Loucy (cell line): ENCODE data around the gene SUSD3.

Experiments used
- H2AFZ ChIP-seq: fragments of 200-600 bp; sonication (generic); 2 replicates; pipeline ENCODE4 v1.6.0; 2016; ENCODE audit warnings: antibody characterized with exemption, mild to moderate bottlenecking, low read length, moderate library complexity
- H3F3A ChIP-seq: fragments of 200-600 bp; 2 replicates; pipeline ENCODE4 v1.6.0; 2016; ENCODE audit warnings: antibody characterized with exemption, low read depth, mild to moderate bottlenecking
- H3K27me3 ChIP-seq: fragments of 200-600 bp; sonication (generic); 2 replicates; pipeline ENCODE4 v1.6.1; 2014; ENCODE audit warnings: low read length, mild to moderate bottlenecking; ENCODE audit not compliant: insufficient read depth, poor library complexity, severe bottlenecking
- H3K36me3 ChIP-seq: fragments of 200-600 bp; sonication (generic); 2 replicates; pipeline ENCODE4 v1.6.1; 2016; ENCODE audit warnings: low read length; ENCODE audit not compliant: insufficient read depth
- H3K4me1 ChIP-seq: fragments of 200-600 bp; sonication (generic); 2 replicates; pipeline ENCODE4 v1.5.1; 2014; ENCODE audit warnings: low read length, mild to moderate bottlenecking; ENCODE audit not compliant: insufficient read depth, poor library complexity, severe bottlenecking
- H3K4me2 ChIP-seq: fragments of 200-600 bp; sonication (generic); 2 replicates; pipeline ENCODE4 v1.6.0; 2014; ENCODE audit warnings: antibody characterized with exemption, low read length, low read depth, mild to moderate bottlenecking; ENCODE audit not compliant: poor library complexity, severe bottlenecking
- H3K4me3 ChIP-seq: fragments of 200-600 bp; sonication (generic); 2 replicates; pipeline ENCODE4 v1.5.1; 2014; ENCODE audit warnings: low read length, mild to moderate bottlenecking, mixed read lengths; ENCODE audit not compliant: poor library complexity, severe bottlenecking
- H3K79me2 ChIP-seq: fragments of 200-600 bp; sonication (generic); 2 replicates; pipeline ENCODE4 v1.6.1; 2014; ENCODE audit warnings: low read length; ENCODE audit not compliant: insufficient read depth
- H3K9ac ChIP-seq: fragments of 200-600 bp; sonication (generic); 2 replicates; pipeline ENCODE4 v1.6.0; 2014; ENCODE audit warnings: mild to moderate bottlenecking, low read depth, low read length, moderate library complexity; ENCODE audit not compliant: poor library complexity, severe bottlenecking
- H3K9me2 ChIP-seq: fragments of 200-600 bp; sonication (generic); replicated peaks from 2 replicates; pipeline ENCODE4 v1.6.1; 2016; ENCODE audit warnings: low read depth, low read length, mixed read lengths
- H3K9me3 ChIP-seq: fragments of 200-600 bp; sonication (generic); 2 replicates; pipeline ENCODE4 v1.6.1; 2014; ENCODE audit warnings: mild to moderate bottlenecking, antibody characterized with exemption, low read length, low read depth; ENCODE audit not compliant: insufficient read depth
- H4K20me1 ChIP-seq: fragments of 200-600 bp; sonication (generic); 2 replicates; pipeline ENCODE4 v1.6.0; 2014; ENCODE audit warnings: antibody characterized with exemption, low read length, mild to moderate bottlenecking; ENCODE audit not compliant: insufficient read depth, poor library complexity, severe bottlenecking
- EZH2phosphoT487 ChIP-seq: fragments of 200-600 bp; IDR thresholded peaks from 2 replicates; pipeline ENCODE4 v1.6.1; 2018; ENCODE audit warnings: antibody characterized with exemption, mild to moderate bottlenecking, moderate library complexity, borderline replicate concordance
- TF ChIP-seq, protein P1 (sequence below): fragments of 200-600 bp; sonication (generic); conservative IDR thresholded peaks from 2 replicates; pipeline ENCODE4 v1.5.1; 2014; ENCODE audit warnings: mild to moderate bottlenecking, antibody characterized with exemption, low read length

Gene SUSD3

DNA sequence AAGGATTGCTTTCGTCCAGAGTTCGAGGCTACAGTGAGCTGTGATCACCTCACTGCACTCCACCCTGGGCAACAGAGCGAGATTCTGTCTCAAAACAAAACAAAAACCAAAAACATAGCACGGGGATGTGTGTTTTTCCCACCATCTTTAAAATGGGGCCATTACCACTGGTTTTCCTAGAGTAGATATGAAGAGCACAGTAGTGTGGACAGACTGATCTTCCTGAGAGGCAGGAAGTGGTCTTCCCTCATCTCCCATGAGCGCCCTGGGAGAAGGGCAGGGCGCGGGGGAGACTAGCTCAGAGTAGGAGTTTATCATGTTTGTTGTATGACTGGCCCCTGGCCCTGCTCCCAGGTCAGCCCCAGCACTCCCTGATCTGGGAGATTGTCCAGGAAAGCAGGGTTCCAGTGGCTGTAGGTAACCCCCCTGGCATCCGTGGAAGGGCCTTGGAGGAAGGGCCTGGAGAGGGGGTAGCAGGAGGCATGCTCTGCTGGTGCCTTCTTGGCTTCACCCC, 2.3 kb downstream of the SUSD3 start:
- Histone ChIP-seq H3K9ac (peak overlapping the region; percentile 8), H3K9me3 (no peaks in the 10 kb centered on the region), H3K27me3 (no peaks in the 10 kb centered on the region), H3K36me3 (no peaks in the 10 kb centered on the region), H3K4me3 (no peak overlapping the region), H3K4me2 (no peak overlapping the region), H3K79me2 (no peaks in the 10 kb centered on the region), H3K4me1 (peaks cover 54% of the 10 kb centered on the region), H3K9me2 (no peaks in the 10 kb centered on the region), H3F3A (peaks cover 8% of the 10 kb centered on the region; the same call in 1 of the 2 replicates), H2AFZ (peak overlapping the region; percentile 55; the same call in 1 of the 2 replicates), H4K20me1 (no peaks in the 10 kb centered on the region)
- TF ChIP-seq EZH2phosphoT487 = no peak
- TF ChIP-seq, protein P1, sequence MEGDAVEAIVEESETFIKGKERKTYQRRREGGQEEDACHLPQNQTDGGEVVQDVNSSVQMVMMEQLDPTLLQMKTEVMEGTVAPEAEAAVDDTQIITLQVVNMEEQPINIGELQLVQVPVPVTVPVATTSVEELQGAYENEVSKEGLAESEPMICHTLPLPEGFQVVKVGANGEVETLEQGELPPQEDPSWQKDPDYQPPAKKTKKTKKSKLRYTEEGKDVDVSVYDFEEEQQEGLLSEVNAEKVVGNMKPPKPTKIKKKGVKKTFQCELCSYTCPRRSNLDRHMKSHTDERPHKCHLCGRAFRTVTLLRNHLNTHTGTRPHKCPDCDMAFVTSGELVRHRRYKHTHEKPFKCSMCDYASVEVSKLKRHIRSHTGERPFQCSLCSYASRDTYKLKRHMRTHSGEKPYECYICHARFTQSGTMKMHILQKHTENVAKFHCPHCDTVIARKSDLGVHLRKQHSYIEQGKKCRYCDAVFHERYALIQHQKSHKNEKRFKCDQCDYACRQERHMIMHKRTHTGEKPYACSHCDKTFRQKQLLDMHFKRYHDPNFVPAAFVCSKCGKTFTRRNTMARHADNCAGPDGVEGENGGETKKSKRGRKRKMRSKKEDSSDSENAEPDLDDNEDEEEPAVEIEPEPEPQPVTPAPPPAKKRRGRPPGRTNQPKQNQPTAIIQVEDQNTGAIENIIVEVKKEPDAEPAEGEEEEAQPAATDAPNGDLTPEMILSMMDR = no peak

DNA sequence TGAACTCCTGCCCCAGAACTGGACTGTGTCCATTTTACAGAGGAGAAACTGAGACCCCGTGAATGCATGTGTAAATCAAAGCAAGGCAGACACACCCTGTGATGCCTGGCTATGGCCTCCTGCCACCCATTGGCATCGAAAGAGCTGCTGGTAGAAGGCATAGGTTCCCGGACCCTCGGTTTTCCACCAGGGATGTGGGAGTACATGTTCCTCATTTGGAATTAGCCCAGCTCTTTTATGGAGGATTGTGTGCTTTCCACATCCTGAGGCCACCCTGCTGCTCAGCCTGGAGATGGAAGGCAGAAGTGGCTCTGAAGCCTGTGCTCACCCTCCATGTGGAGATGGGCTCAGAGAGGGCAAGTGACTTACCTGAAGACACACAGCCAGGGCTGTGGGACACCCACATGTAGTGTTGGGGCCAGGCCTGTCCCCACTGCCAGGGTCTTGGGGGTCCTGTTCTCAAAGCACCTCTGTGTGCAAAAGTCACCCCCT, 2.8 kb downstream of the SUSD3 start:
- Histone ChIP-seq H3K4me2 (no peak overlapping the region), H3K9me3 (no peaks in the 10 kb centered on the region), H3K36me3 (no peaks in the 10 kb centered on the region), H3K4me1 (peaks cover 57% of the 10 kb centered on the region), H3F3A (peaks cover 8% of the 10 kb centered on the region; the same call in 1 of the 2 replicates), H3K79me2 (no peaks in the 10 kb centered on the region), H3K9ac (peak overlapping the region; percentile 8), H3K9me2 (no peaks in the 10 kb centered on the region), H4K20me1 (no peaks in the 10 kb centered on the region), H2AFZ (no peak overlapping the region), H3K4me3 (no peak overlapping the region), H3K27me3 (no peaks in the 10 kb centered on the region)
- TF ChIP-seq EZH2phosphoT487 = no peak
- TF ChIP-seq, protein P1 = no peak

DNA sequence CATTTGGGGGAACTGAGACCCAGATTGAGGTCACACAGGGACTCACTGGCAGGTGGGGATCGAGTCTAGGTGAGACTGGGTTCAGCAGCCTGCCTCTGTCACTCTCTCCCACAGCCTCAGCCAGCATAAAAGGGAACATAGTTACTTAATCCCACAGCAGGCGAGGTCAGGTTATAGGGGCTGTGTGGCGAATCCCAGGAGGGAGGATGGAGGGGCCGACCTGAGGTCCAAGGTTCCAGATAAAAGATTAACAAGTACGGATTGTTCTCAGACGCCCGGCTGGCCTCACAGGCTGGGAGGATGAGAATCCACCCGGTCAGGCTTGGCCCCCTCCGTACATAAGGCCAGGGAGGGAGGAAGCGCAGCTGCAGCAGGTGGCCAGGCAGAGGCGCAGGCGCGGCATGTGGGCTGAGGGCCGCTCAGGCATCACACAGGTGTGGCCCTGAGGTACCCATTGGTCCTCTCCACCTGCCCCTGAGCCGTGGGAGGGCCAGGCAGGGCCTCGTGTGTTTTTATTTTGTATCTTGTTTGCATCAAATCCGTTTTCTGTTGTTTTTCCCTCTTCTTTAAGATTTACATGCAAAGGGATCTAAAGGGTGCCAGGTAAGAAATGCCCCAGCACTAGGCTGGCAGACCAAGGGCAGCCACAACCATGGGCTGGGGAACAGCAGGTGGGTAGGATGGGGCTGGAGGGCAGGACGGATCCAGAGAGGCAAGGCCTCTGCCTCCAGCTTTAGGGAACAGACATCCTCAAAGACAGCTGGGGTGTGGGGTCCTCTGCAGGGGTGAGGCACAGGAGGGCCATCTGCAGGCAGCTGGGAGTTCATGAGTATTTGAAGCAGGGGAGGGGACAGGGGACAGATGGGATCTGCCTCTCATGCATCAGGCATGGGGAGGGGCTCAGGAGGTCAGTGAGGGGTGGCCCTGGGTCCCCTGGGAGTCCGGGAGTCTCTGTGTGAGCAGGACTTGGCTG, 3.6 kb downstream of the SUSD3 start:
- Histone ChIP-seq H3K4me2 (peak overlapping the region; percentile 0), H2AFZ (no peak overlapping the region), H3K27me3 (no peaks in the 10 kb centered on the region), H3K4me1 (peaks cover 57% of the 10 kb centered on the region), H3K9ac (peak overlapping the region; percentile 72), H3K4me3 (no peak overlapping the region), H3F3A (peaks cover 8% of the 10 kb centered on the region; the same call in 1 of the 2 replicates), H4K20me1 (no peaks in the 10 kb centered on the region), H3K79me2 (no peaks in the 10 kb centered on the region), H3K36me3 (no peaks in the 10 kb centered on the region), H3K9me2 (no peaks in the 10 kb centered on the region), H3K9me3 (no peaks in the 10 kb centered on the region)
- TF ChIP-seq, protein P1 = peak; percentile 33
- no peak for TF ChIP-seq EZH2phosphoT487
